GM06990 (cell line): Measurements from ENCODE around the gene SPATA9.
"Not testable (repeated sequence)": the region's sequence is repeated elsewhere in the genome, so short reads cannot be mapped to it uniquely, and the experiment has no call there.

ENCODE experiments used
- DNase-seq: peaks from one replicate; pipeline ENCODE4 v3.0.0-alpha.2; 2011; ENCODE audit not compliant: insufficient read length; ENCODE audit errors: extremely low read depth
- H3K27me3 ChIP-seq: replicated peaks from 2 replicates; pipeline ENCODE4 v1.6.0; 2011; ENCODE audit warnings: low read length; ENCODE audit not compliant: control insufficient read depth, insufficient read depth
- H3K36me3 ChIP-seq: 2 replicates; pipeline ENCODE4 v1.5.1; 2011; ENCODE audit warnings: low read length; ENCODE audit not compliant: control insufficient read depth, insufficient read depth
- H3K4me3 ChIP-seq: replicated peaks from 2 replicates; pipeline ENCODE4 v1.5.1; 2011; ENCODE audit warnings: low read depth, mild to moderate bottlenecking, control low read depth, low read length
- CTCF ChIP-seq: IDR thresholded peaks from 2 replicates; pipeline ENCODE4 v1.5.1; 2011; ENCODE audit warnings: low read length, control low read depth, mild to moderate bottlenecking, inconsistent platforms; ENCODE audit not compliant: insufficient read depth, poor library complexity, severe bottlenecking

The SPATA9 gene

GRCh38 chr5:95711501-95712346 is 28.9 kb upstream of the SPATA9 start:
- DNase-seq: no peak
- Histone ChIP-seq H3K36me3 (no peaks in the 10 kb centered on the region), H3K27me3 (no peaks in the 10 kb centered on the region), H3K4me3 (no peak overlapping the region)
- TF ChIP-seq CTCF: no peak

- H3K36me3 ChIP-seq, H3K4me3 ChIP-seq, DNase-seq, H3K27me3 ChIP-seq: not testable (repeated sequence)
These were observed 28.1 kb upstream of the SPATA9 start for GRCh38 chr5:95710651-95711500.

- DNase-seq: no peak
- TF ChIP-seq CTCF: no peak
- H3K27me3 ChIP-seq: no peaks in the 10 kb centered on the region
- H3K36me3 ChIP-seq: no peaks in the 10 kb centered on the region
- no peak overlapping the region for H3K4me3 ChIP-seq
These were observed 27.3 kb upstream of the SPATA9 start for GRCh38 chr5:95709967-95710650.

- Histone ChIP-seq H3K36me3 (no peaks in the 10 kb centered on the region), H3K4me3 (no peak overlapping the region), H3K27me3 (no peaks in the 10 kb centered on the region)
- no peak for DNase-seq
- no peak for TF ChIP-seq CTCF
These were observed 26.1 kb upstream of the SPATA9 start for GRCh38 chr5:95708876-95709275.

- H3K4me3 ChIP-seq, DNase-seq, H3K36me3 ChIP-seq, H3K27me3 ChIP-seq: not testable (repeated sequence)
These were observed 24.9 kb upstream of the SPATA9 start for GRCh38 chr5:95707534-95708188.

GRCh38 chr5:95707055-95707454 is 24.3 kb upstream of the SPATA9 start:
- no peak overlapping the region for H3K4me3 ChIP-seq

GRCh38 chr5:95706196-95706595 is 23.4 kb upstream of the SPATA9 start:
- DNase-seq, H3K36me3 ChIP-seq, H3K27me3 ChIP-seq, H3K4me3 ChIP-seq: not testable (repeated sequence)

More at GRCh38 chr5:95707055-95707454, 24.3 kb upstream of the SPATA9 start:
- TF ChIP-seq CTCF: no peak
- no peak for DNase-seq
- Histone ChIP-seq H3K36me3 (no peaks in the 10 kb centered on the region), H3K27me3 (no peaks in the 10 kb centered on the region)
